GM12878 (cell line): ENCODE measurements around the gene PRM2. TPM values are rescaled to one million over a fixed set of nuclear protein-coding genes. Genes with fewer than 3 reads are reported as not detected.

ENCODE experiments used
- ATAC-seq: fragments of 200-7000 bp; cut with Tn5 transposase; 3 replicates; pipeline ENCODE4 v1.9.1; 2020; ENCODE audit warnings: mild to moderate bottlenecking, moderate library complexity
- BruUV-seq: library from RNA; stranded (reverse); fragments of 400-500 nt; replicated peaks from 2 replicates; lab custom pipeline; 2021; lab: Mats Ljungman, UMichigan
- CTCF ChIA-PET: fragments of 300-600 bp; sonication (Branson Sonifier 250); formaldehyde crosslinking; extraction: SDS; loops from one replicate; lab custom pipeline; 2021; ENCODE audit warnings: inconsistent platforms; lab: Yijun Ruan, JAX
- POLR2A ChIA-PET: fragments of 350-600 bp; formaldehyde crosslinking; extraction: SDS; loops from one replicate; lab custom pipeline; 2021; ENCODE audit warnings: inconsistent platforms; lab: Charles Lee
- RAD21 ChIA-PET: fragments of 300-600 bp; sonication (Branson Sonifier 250); formaldehyde crosslinking; loops from one replicate; lab custom pipeline; 2023; ENCODE audit warnings: antibody characterized with exemption; ENCODE audit not compliant: unreplicated experiment; lab: Charles Lee
- SMC1A ChIA-PET: fragments of 300-600 bp; sonication (Branson Sonifier 250); formaldehyde crosslinking; loops from one replicate; lab custom pipeline; 2023; ENCODE audit not compliant: unreplicated experiment, uncharacterized antibody; lab: Charles Lee
- DNase-seq: peaks from one replicate; pipeline ENCODE4 v3.0.0-alpha.2; 2011; ENCODE audit warnings: low read depth, low spot score
- FAIRE-seq: peaks from 3 replicates; lab custom pipeline; 2011; peaks lifted over from hg19 to GRCh38; lab: Jason Lieb, UNC
- H2AFZ ChIP-seq: 2 replicates; pipeline ENCODE4 v1.6.0; 2011; ENCODE audit warnings: low read depth, low read length, control low read depth; ENCODE audit not compliant: control insufficient read depth
- H3K27ac ChIP-seq: 2 replicates; pipeline ENCODE4 v1.5.1; 2011; ENCODE audit warnings: control low read depth; ENCODE audit not compliant: control insufficient read depth, insufficient read depth
- H3K27me3 ChIP-seq, 2 experiments: replicated peaks in 1 of 2; 2 replicates each; pipeline versions ENCODE4 v1.6.0 to v1.6.1; 2011; ENCODE audit warnings: low read length in 1 of 2; ENCODE audit not compliant: control insufficient read depth in 2 of 2, insufficient read depth in 2 of 2
- H3K36me3 ChIP-seq, 2 experiments: 2 replicates each; pipeline ENCODE4 v1.5.1; 2011; ENCODE audit warnings: low read length in 1 of 2; ENCODE audit not compliant: control insufficient read depth in 2 of 2, insufficient read depth in 2 of 2
- H3K4me1 ChIP-seq: 2 replicates; pipeline ENCODE4 v1.6.1; 2011; ENCODE audit warnings: mild to moderate bottlenecking, low read length, moderate library complexity, mixed read lengths; ENCODE audit not compliant: control insufficient read depth, insufficient read depth
- H3K4me2 ChIP-seq: 2 replicates; pipeline ENCODE4 v1.6.0; 2011; ENCODE audit warnings: control low read depth; ENCODE audit not compliant: control insufficient read depth, insufficient read depth
- H3K4me3 ChIP-seq: fragments of 200-600 bp; sonication (generic); 2 replicates; pipeline ENCODE4 v1.5.1; 2016
- H3K79me2 ChIP-seq: 2 replicates; pipeline ENCODE4 v1.6.0; 2011; ENCODE audit warnings: low read length; ENCODE audit not compliant: control insufficient read depth, insufficient read depth
- H3K9ac ChIP-seq: 2 replicates; pipeline ENCODE4 v1.8.0; 2011; ENCODE audit warnings: low read length, control low read depth, mixed read lengths; ENCODE audit not compliant: control insufficient read depth, insufficient read depth
- H3K9me3 ChIP-seq: replicated peaks from 3 replicates; pipeline ENCODE4 v1.5.1; 2011; ENCODE audit warnings: mild to moderate bottlenecking, low read length; ENCODE audit not compliant: control insufficient read depth, insufficient read depth
- H4K20me1 ChIP-seq: 2 replicates; pipeline ENCODE4 v1.6.0; 2011; ENCODE audit not compliant: control insufficient read depth, insufficient read depth
- ASH2L ChIP-seq: fragments of 300-600, 200-600 bp; sonication (generic); IDR thresholded peaks from 2 replicates; pipeline ENCODE4 v1.6.1; 2017; ENCODE audit warnings: low read depth, mild to moderate bottlenecking, borderline replicate concordance
- ATF7 ChIP-seq: fragments of 450-650 bp; IDR thresholded peaks from 2 replicates; pipeline ENCODE4 v1.6.1; 2016; ENCODE audit warnings: low read depth, mild to moderate bottlenecking
- BCL11A ChIP-seq: IDR thresholded peaks from 2 replicates; pipeline ENCODE4 v1.6.1; 2011; ENCODE audit warnings: low read depth, low read length
- CEBPZ ChIP-seq: fragments of 150-350 bp; IDR thresholded peaks from 2 replicates; pipeline ENCODE4 v1.6.1; 2016; ENCODE audit warnings: low read depth, low read length
- ETV6 ChIP-seq, 2 experiments: fragments of 450-650 bp in 1 of 2; IDR thresholded peaks in 1 of 2; conservative IDR thresholded peaks in 1 of 2; 2 replicates each; pipeline ENCODE4 v1.6.1; 2014; ENCODE audit warnings: antibody characterized with exemption in 1 of 2, borderline replicate concordance in 1 of 2, low read depth in 1 of 2, mild to moderate bottlenecking in 1 of 2, moderate library complexity in 1 of 2
- HDGF ChIP-seq: fragments of 450-650 bp; IDR thresholded peaks from 2 replicates; pipeline ENCODE4 v1.6.1; 2016; ENCODE audit warnings: antibody characterized with exemption
- MYB ChIP-seq: fragments of 150-350 bp; IDR thresholded peaks from 2 replicates; pipeline ENCODE4 v1.6.1; 2014; ENCODE audit warnings: mild to moderate bottlenecking, low read depth, low read length, borderline replicate concordance
- NBN ChIP-seq: fragments of 450-650 bp; IDR thresholded peaks from 2 replicates; pipeline ENCODE4 v1.6.1; 2016
- NFIC ChIP-seq: IDR thresholded peaks from 2 replicates; pipeline ENCODE4 v1.6.1; 2012; ENCODE audit warnings: low read depth, mild to moderate bottlenecking, inconsistent platforms, low read length, moderate library complexity
- NR2C1 ChIP-seq: fragments of 450-650 bp; IDR thresholded peaks from 2 replicates; pipeline ENCODE4 v1.6.1; 2017; ENCODE audit warnings: antibody characterized with exemption, mild to moderate bottlenecking, moderate library complexity
- POLR2AphosphoS5 ChIP-seq: IDR thresholded peaks from 2 replicates; pipeline ENCODE4 v1.6.1; 2011; ENCODE audit warnings: mild to moderate bottlenecking, low read length, inconsistent platforms
- POU2F2 ChIP-seq: IDR thresholded peaks from 3 replicates; pipeline ENCODE4 v1.6.1; 2011; ENCODE audit warnings: low read depth, mild to moderate bottlenecking, low read length, borderline replicate concordance
- SMAD5 ChIP-seq: IDR thresholded peaks from 2 replicates; pipeline ENCODE4 v1.6.1; 2016; ENCODE audit warnings: antibody characterized with exemption, low read depth
- SREBF1 ChIP-seq: IDR thresholded peaks from 2 replicates; pipeline ENCODE4 v1.6.1; 2012; ENCODE audit warnings: mild to moderate bottlenecking, low read length
- STAT1 ChIP-seq: fragments of 450-650 bp; conservative IDR thresholded peaks from 2 replicates; pipeline ENCODE4 v1.6.1; 2014; ENCODE audit warnings: antibody characterized with exemption, mild to moderate bottlenecking
- SUZ12 ChIP-seq: fragments of 200-600 bp; sonication (generic); IDR thresholded peaks from one replicate; pipeline ENCODE4 v1.6.1; 2018; ENCODE audit warnings: antibody characterized with exemption, mild to moderate bottlenecking; ENCODE audit not compliant: unreplicated experiment
- TBL1XR1 ChIP-seq: IDR thresholded peaks from 2 replicates; pipeline ENCODE4 v1.6.1; 2012; ENCODE audit warnings: low read depth, low read length, improper control_type of control experiment
- ZNF274 ChIP-seq: IDR thresholded peaks from one replicate; pipeline ENCODE4 v1.8.0; 2011; ENCODE audit not compliant: insufficient read length, insufficient read depth
- WGBS: methylation state at CpG from one replicate; pipeline ENCODE4 v1.1.6; 2016; ENCODE audit warnings: low lambda C conversion rate; ENCODE audit not compliant: insufficient replicate concordance, insufficient coverage; ENCODE audit errors: missing lambda C conversion rate; 5-methylcytosine and 5-hydroxymethylcytosine counted together
- in situ Hi-C: fragments of 300-500 bp; cut with MboI; formaldehyde crosslinking; loops from 9 replicates; pipeline ENCODE4 v1.14.3; 2018; ENCODE audit warnings: mixed read lengths
- intact Hi-C: fragments of 100-400 bp; cut with micrococcal nuclease; formaldehyde crosslinking; loops from one replicate; pipeline ENCODE4 v1.14.2; 2022; ENCODE audit not compliant: unreplicated experiment
- polyA plus RNA-seq, 11 experiments: library from polyadenylated mRNA; depleted of rRNA in 4 of 11; unstranded in 6 of 11; stranded (reverse) in 5 of 11; fragments of >200 nt; fragmentation: Nextera tagmentation in 4 of 11; fragmentation: Illumina TruSeq in 1 of 11; extraction: Ambion mirVana in 4 of 11; extraction: Trizol in 1 of 11; gene quantifications; 1 replicate in 1 of 11; 2 replicates in 10 of 11; pipeline versions ENCODE4 v1.2.1 to v1.2.3, GENCODE V29; 2011 to 2016; ENCODE audit warnings: inconsistent platforms in 2 of 11, missing spikeins in 2 of 11, low read depth in 1 of 11
- total RNA-seq, 4 experiments: library from RNA; depleted of rRNA in 3 of 4; stranded (reverse); fragments of >200 nt in 3 of 4; fragmentation: Illumina TruSeq in 1 of 4; extraction: Trizol in 1 of 4; gene quantifications; 2 replicates each; pipeline versions ENCODE4 v1.2.1 to v1.2.3, GENCODE V29; 2013 to 2021

The PRM2 gene
- total and polyA plus RNA-seq, 10 of the 15 experiments (the other 5 are each of a cell fraction or from before 2014, with no cell fraction given) = not detected

DNA sequence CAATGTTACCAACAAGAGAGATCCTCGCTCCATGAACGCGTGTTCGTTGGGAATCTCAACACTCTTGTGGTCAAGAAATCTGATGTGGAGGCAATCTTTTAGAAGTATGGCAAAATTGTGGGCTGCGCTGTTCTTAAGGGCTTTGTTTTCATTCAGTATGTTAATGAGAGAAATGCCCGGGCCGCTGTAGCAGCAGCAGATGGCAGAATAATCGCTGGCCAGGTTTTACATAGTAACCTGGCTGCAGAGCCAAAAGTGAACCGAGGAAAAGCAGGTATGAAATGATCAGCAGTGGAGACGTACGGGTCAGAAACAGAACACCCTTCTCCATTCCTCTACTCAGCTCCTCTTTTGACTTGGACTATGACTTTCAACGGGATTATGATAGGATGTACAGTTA is 33.6 kb downstream of the PRM2 start:
- SMC1A ChIA-PET = interaction anchor here (1.8 kb wide), 1 partner anchor 18 kb away, joined by 4 read pairs; no protein-coding TSS in a partner anchor

DNA sequence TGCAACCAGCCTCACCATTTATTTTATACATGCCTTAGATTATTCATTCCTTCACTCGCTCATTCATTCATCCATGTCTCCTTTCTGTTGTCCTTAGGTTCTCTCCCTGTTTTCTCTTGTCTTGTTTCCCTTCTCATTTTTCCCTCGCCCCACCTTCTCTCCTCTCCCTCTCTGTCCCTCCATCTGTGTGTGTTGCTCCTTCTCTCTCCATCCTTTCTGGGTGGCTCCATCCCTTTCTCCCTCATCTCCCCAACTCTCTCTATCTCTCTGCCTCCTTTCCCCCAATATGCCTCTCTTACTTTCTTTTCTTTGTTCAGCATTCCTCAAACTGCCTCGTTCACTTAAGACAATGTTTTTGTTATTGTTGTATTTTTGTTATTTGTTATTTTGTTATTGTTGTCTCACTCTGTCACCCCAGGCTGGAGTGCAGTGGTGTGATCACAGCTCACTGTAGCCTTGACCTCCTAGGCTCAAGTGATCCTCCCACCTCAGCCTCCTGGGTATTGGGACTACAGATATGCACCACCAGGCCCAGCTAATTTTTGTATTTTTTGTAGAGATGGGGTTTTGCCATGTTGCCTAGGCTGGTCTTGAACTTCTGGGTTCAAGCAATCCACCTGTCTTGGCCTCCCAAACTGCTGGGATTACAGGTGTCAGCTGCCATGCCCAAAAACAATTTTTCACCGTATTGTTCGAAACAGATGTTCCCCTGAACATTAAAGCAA is 34.6 kb downstream of the PRM2 start:
- Histone ChIP-seq H3K9me3 (no peaks in the 10 kb centered on the region; the same call in 2 of the 3 replicates), H2AFZ (no peak overlapping the region), H3K27me3 (no peaks in the 10 kb centered on the region), H3K9ac (no peak overlapping the region), H3K36me3 (no peaks in the 10 kb centered on the region), H3K4me3 (no peak overlapping the region), H3K79me2 (no peaks in the 10 kb centered on the region), H3K4me1 (peaks cover 11% of the 10 kb centered on the region), H3K4me2 (no peak overlapping the region), H3K27ac (no peak overlapping the region), H4K20me1 (no peaks in the 10 kb centered on the region)
- FAIRE-seq (no peak), DNase-seq (no peak), ATAC-seq (no peak)
- ChIA-PET POLR2A (no interaction called here), CTCF (no interaction called here), SMC1A (no interaction called here), RAD21 (no interaction called here)
- intact Hi-C loops = no loop called here
- no TSS peak for BruUV-seq
- in situ Hi-C loops = no loop called here
- 78% methylated on average over 5 of the region's 5 CpGs for WGBS
- TF ChIP-seq HDGF (no peak), STAT1 (no peak), POLR2AphosphoS5 (no peak), SMAD5 (no peak), NFIC (no peak), ETV6 (conservative IDR thresholded peaks at IDR 0.05 in 1 of 2, IDR thresholded peaks at IDR 0.05 in 1 of 2; ENCODE audit: borderline replicate concordance in 1 of 2, low read depth in 1 of 2) (no peak), ASH2L (no peak), MYB (no peak), NR2C1 (no peak), CEBPZ (no peak), NBN (no peak), TBL1XR1 (no peak), POU2F2 (no peak)

More for the DNA sequence above, 33.6 kb downstream of the PRM2 start:
- Histone ChIP-seq H3K9ac (no peak overlapping the region), H3K4me2 (no peak overlapping the region), H4K20me1 (no peaks in the 10 kb centered on the region), H2AFZ (no peak overlapping the region), H3K9me3 (no peaks in the 10 kb centered on the region; the same call in 2 of the 3 replicates), H3K4me3 (no peak overlapping the region), H3K4me1 (peaks cover 12% of the 10 kb centered on the region), H3K36me3 (no peaks in the 10 kb centered on the region), H3K27me3 (no peaks in the 10 kb centered on the region), H3K79me2 (no peaks in the 10 kb centered on the region), H3K27ac (no peak overlapping the region)
- ChIA-PET POLR2A (interaction anchor here (1.1 kb wide), 1 partner anchor 9 kb away, joined by 4 read pairs; no protein-coding TSS in a partner anchor), RAD21 (no interaction called here), CTCF (no interaction called here)
- no peak for ATAC-seq
- BruUV-seq = no TSS peak
- no peak for FAIRE-seq
- intact Hi-C loops = no loop called here
- DNase-seq = no peak
- TF ChIP-seq ATF7 (no peak), SREBF1 (no peak), BCL11A (no peak), SUZ12 (no peak), ZNF274 (no peak)
- 77% methylated on average over 12 of the region's 12 CpGs for WGBS
- in situ Hi-C loops = no loop called here
